Osteoblast (primary cell): Measurements from ENCODE around the gene TMEM134. TPM values are rescaled to one million over a fixed set of nuclear protein-coding genes. Genes with fewer than 3 reads are reported as not detected.
A peak's percentile ranks its signal among the peaks of the same experiment; 100 is the strongest.

Source experiments
- DNase-seq: peaks from one replicate; pipeline ENCODE4 v3.0.0; 2011; ENCODE audit warnings: low spot score, mixed read lengths; ENCODE audit not compliant: insufficient read length; ENCODE audit errors: missing footprints
- H2AFZ ChIP-seq: 2 replicates; pipeline ENCODE4 v1.6.0; 2011; ENCODE audit warnings: mild to moderate bottlenecking, low read length
- H3K27ac ChIP-seq: 2 replicates; pipeline ENCODE4 v1.5.1; 2011; ENCODE audit warnings: mild to moderate bottlenecking, low read depth, low read length, moderate library complexity
- H3K27me3 ChIP-seq: 2 replicates; pipeline ENCODE4 v1.6.0; 2012; ENCODE audit warnings: mild to moderate bottlenecking, control low read depth, inconsistent platforms, low read length, moderate library complexity; ENCODE audit not compliant: insufficient read depth
- H3K36me3 ChIP-seq: 2 replicates; pipeline ENCODE4 v1.5.1; 2011; ENCODE audit warnings: mild to moderate bottlenecking, low read length, control low read depth, moderate library complexity; ENCODE audit not compliant: insufficient read depth
- H3K4me1 ChIP-seq: 2 replicates; pipeline ENCODE4 v1.5.1; 2011; ENCODE audit warnings: mild to moderate bottlenecking, low read length, control low read depth, moderate library complexity; ENCODE audit not compliant: insufficient read depth
- H3K4me2 ChIP-seq: 2 replicates; pipeline ENCODE4 v1.6.0; 2011; ENCODE audit warnings: mild to moderate bottlenecking, low read length; ENCODE audit not compliant: insufficient read depth
- H3K4me3 ChIP-seq: fragments of 200-600 bp; sonication (generic); 3 replicates; pipeline ENCODE4 v1.5.1; 2012; ENCODE audit warnings: mild to moderate bottlenecking, low read length, inconsistent platforms; ENCODE audit not compliant: insufficient read depth
- H3K79me2 ChIP-seq: 2 replicates; pipeline ENCODE4 v1.6.0; 2012; ENCODE audit warnings: mild to moderate bottlenecking, low read length, control low read depth, inconsistent platforms; ENCODE audit not compliant: insufficient read depth
- H3K9me3 ChIP-seq: 2 replicates; pipeline ENCODE4 v1.5.1; 2011; ENCODE audit warnings: low read depth, low read length, control low read depth
- H4K20me1 ChIP-seq: 2 replicates; pipeline ENCODE4 v1.6.0; 2012; ENCODE audit warnings: mild to moderate bottlenecking, low read length, control low read depth; ENCODE audit not compliant: insufficient read depth
- total RNA-seq: library from RNA; depleted of rRNA; stranded (reverse); fragments of >200 nt; gene quantifications from 2 replicates; pipeline ENCODE4 v1.2.3, GENCODE V29; 2012
- TF ChIP-seq, protein P1 (sequence below): IDR thresholded peaks from 2 replicates; pipeline ENCODE4 v1.5.1; 2011; ENCODE audit warnings: mild to moderate bottlenecking, low read depth, low read length, moderate library complexity; ENCODE audit errors: extremely low read depth

The TMEM134 gene
- total RNA-seq, 1 donor, result 29.3 TPM

DNA sequence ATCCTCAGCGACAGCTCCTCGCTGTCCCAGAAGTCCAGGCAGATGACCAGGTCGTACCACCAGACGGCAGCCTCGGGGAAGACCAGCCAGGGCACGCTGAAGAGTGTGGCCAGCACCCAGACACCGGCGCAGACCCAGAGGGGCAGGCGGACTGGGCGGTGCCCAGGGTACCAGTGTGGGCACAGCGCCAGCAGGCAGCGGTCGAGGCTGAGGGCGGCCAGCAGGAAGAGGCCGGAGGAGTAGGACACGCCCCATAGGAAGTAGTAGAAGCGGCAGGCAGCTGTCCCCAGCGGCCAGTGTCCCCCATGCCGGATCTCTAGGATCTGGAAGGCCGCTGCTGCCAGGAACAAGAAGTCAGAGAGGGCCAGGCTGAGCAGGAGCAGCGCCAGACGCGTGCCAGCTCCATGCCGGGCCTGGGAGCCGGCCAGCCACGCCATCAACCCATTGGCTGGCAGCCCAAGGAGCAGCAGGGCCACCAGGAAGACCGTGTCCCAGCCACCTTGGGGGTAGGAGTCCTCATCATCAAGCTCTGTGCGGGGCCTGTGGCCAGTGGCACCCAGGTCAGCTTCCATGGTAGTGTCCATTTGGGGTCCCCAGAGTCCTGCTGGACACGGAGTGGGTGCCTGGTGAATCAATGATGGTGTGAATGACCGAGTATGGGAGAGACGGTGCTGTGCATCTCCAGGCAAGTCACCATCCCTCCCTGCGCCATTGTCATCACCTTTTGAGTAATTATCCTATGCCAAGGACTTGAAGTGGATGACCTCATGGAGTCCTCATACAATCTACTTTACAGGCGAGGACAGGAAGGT, 16.7 kb downstream of the TMEM134 start, which contains the start of gene GPR152:
Gene GPR152 (minus strand): TSS at position 589 of the 812 bp plus-strand sequence. CDS start 5 bp downstream, at position 584.
- no peaks in the 10 kb centered on the region for H3K4me1 ChIP-seq
- H3K4me2 ChIP-seq, result no peak within 1 kb of the TSS
- H4K20me1 ChIP-seq, result no peaks in the 10 kb centered on the region
- peaks cover 3% of the 10 kb centered on the region for H3K27me3 ChIP-seq
- H3K36me3 ChIP-seq, result no peaks in the 10 kb centered on the region
- no peak within 1 kb of the TSS for H2AFZ ChIP-seq
- H3K4me3 ChIP-seq, result no peak within 1 kb of the TSS
- TF ChIP-seq, protein P1, sequence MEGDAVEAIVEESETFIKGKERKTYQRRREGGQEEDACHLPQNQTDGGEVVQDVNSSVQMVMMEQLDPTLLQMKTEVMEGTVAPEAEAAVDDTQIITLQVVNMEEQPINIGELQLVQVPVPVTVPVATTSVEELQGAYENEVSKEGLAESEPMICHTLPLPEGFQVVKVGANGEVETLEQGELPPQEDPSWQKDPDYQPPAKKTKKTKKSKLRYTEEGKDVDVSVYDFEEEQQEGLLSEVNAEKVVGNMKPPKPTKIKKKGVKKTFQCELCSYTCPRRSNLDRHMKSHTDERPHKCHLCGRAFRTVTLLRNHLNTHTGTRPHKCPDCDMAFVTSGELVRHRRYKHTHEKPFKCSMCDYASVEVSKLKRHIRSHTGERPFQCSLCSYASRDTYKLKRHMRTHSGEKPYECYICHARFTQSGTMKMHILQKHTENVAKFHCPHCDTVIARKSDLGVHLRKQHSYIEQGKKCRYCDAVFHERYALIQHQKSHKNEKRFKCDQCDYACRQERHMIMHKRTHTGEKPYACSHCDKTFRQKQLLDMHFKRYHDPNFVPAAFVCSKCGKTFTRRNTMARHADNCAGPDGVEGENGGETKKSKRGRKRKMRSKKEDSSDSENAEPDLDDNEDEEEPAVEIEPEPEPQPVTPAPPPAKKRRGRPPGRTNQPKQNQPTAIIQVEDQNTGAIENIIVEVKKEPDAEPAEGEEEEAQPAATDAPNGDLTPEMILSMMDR, result no peak
- DNase-seq, result peak; percentile 80
- no peaks in the 10 kb centered on the region for H3K9me3 ChIP-seq
- H3K27ac ChIP-seq, result no peak within 1 kb of the TSS
- H3K79me2 ChIP-seq, result no peaks in the 10 kb centered on the region

DNA sequence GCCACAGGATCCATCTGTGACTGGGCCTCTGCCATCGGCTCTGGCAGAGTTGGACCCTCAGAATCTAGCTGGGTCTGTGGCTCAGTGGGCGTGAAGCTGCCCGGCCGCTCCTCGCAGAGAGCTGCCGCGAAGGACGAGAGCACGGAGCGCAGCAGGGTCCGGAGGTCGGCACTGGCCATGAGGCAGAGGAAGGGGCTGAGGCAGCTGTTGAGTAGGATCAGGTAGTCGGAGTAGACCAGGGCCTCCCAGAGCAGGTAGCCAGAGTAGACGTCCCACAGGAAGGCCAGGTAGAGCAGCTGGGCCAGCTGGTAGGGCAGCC, 17.4 kb downstream of the TMEM134 start:
- Histone ChIP-seq H3K27me3 (peaks cover 3% of the 10 kb centered on the region), H3K4me1 (no peaks in the 10 kb centered on the region), H3K9me3 (no peaks in the 10 kb centered on the region), H3K4me3 (no peak overlapping the region), H3K27ac (no peak overlapping the region), H3K79me2 (no peaks in the 10 kb centered on the region), H3K36me3 (no peaks in the 10 kb centered on the region), H3K4me2 (no peak overlapping the region), H2AFZ (no peak overlapping the region), H4K20me1 (no peaks in the 10 kb centered on the region)
- TF ChIP-seq, protein P1, result no peak
- DNase-seq, result peak; percentile 62

DNA sequence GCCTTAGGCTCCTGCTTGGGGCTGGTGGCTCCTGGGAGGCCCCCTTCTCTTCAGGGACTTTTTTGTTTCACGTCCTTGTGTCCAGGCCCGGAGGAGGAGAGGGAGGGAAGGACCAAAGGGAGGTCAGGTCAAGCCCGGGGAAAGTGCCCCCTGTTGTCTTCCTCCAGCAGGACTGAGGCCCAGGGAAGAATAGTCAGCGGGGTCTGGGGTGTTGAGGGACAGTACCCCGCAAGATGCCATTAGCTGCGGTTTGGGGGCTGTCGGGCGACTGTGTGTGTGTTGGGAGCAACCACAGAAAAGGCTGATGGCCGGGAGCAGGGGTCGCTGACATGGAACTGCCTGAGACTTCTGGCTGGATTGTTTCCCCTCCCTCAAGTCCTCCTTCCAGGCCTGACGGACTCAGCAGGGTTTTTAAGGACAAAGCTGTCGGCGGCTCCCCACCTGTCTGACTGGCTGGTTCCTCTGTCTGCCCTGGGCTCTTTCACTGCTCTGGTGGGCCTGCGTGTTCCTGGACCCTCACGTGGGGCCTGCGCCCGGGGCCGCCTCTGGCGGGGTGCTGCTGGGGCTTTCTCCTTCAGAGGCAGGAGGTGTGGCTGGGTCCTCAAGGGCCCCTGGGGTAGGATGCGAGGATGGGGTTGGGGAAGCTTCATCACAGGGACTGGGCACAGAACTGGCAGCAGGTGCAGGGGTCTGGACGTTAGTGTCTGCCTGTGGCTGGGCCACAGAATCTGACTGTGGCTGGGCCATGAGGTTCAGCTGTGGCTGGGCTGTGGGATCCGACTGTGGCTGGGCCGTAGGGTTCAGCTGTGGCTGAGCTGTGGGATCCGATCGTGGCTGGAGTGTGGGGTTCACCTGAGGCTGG, 18.0 kb downstream of the TMEM134 start:
- Histone ChIP-seq H3K4me3 (no peak overlapping the region), H3K4me2 (no peak overlapping the region), H3K36me3 (no peaks in the 10 kb centered on the region), H3K9me3 (no peaks in the 10 kb centered on the region), H3K27me3 (peaks cover 3% of the 10 kb centered on the region), H2AFZ (no peak overlapping the region), H3K79me2 (no peaks in the 10 kb centered on the region), H3K27ac (no peak overlapping the region), H3K4me1 (no peaks in the 10 kb centered on the region), H4K20me1 (no peaks in the 10 kb centered on the region)
- peak; percentile 77 for DNase-seq
- TF ChIP-seq, protein P1, result no peak
